Measurements from ENCODE around the gene ABCC12.

ABCC12 gene

GRCh38 chr16:48131201-48131935, 24.4 kb downstream of the ABCC12 start:
- Histone ChIP-seq H3K9me3 (ENCODE audit: control insufficient read depth, insufficient read depth, low read length) (no peaks in the 10 kb centered on the region), H3K36me3 (ENCODE audit: insufficient read depth, low read length) (no peaks in the 10 kb centered on the region)

GRCh38 chr16:48129926-48130325, 25.9 kb downstream of the ABCC12 start:
- 0 out of 2 replicates have a peak, but pooled peaks cover 6% of the 10 kb centered on the region for H3K4me1 ChIP-seq (ENCODE audit: insufficient read depth, low read length)
- H3K9me3 ChIP-seq (ENCODE audit: control insufficient read depth, insufficient read depth, low read length), result no peaks in the 10 kb centered on the region
- no peak overlapping the region for H3K9ac ChIP-seq (ENCODE audit: low read depth, low read length)
- H3K36me3 ChIP-seq (ENCODE audit: insufficient read depth, low read length), result no peaks in the 10 kb centered on the region

More at GRCh38 chr16:48131201-48131935, 24.4 kb downstream of the ABCC12 start:
- H3K9ac ChIP-seq (ENCODE audit: low read depth, low read length), result no peak overlapping the region
- 0 out of 2 replicates have a peak, but pooled peaks cover 6% of the 10 kb centered on the region for H3K4me1 ChIP-seq (ENCODE audit: insufficient read depth, low read length)

DNA sequence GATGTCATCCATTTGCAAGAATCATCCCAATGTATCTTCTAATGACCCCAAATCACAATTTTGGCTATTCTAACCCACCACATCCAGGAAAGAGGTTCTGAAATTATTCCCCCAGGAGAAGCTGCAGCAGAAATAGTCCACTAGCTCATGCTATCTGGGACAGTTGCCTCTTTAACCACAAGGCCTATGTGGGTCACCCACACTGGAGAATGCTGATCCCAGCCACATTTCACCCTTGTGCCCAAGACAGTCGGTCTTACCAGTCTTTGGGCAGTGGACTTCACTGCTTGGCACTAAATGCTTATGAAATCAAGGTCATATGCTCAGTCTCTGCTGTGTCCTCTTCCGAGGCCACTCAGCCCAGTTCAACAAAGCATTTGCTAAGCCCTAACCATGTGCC, 27.0 kb downstream of the ABCC12 start:
- Histone ChIP-seq H3K9me3 (ENCODE audit: control insufficient read depth, insufficient read depth, low read length) (no peaks in the 10 kb centered on the region), H3K9ac (ENCODE audit: low read depth, low read length) (no peak overlapping the region), H3K4me1 (ENCODE audit: insufficient read depth, low read length) (0 out of 2 replicates have a peak, but pooled peaks cover 6% of the 10 kb centered on the region), H3K36me3 (ENCODE audit: insufficient read depth, low read length) (no peaks in the 10 kb centered on the region)

DNA sequence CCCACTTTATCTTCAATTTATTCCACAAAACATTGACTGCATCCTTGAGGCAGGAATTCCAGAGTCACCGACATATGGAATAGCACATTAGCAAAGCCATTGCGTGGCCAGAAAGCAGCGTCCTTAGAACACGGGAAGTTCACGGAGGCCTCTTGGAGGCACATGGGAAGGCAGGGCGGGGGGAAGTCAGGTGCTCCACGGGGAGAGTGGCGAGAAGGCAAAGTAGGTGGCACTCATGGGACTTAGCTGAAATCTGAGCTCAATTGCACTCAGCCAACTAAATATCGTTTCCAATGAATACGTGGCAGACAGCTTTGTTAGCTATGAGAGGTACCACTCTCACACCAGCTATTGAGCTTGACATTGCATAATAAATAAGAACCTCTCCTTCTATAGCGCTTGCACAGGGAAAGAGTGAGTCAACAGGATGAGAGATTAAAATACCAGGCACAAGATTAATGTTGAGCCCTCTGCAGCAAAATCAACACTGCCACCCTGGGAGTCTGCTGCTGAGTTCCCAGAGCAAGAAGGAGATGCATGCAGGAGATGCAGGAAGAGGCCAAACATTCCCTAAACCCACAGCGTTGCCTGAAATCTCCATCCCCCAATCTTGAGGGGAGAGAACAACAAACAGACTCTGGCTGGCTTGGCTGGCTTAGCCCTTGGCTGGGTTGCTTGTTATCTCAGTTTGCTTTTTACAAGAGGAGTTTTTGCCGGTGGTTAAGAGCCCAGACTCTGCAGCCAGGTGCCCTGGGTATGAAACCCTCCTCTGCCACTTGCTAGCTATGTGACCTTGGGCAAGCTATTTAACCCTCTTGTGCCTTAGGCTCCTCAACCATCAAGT, 28.8 kb downstream of the ABCC12 start:
- H3K9me3 ChIP-seq (ENCODE audit: control insufficient read depth, insufficient read depth, low read length), result no peaks in the 10 kb centered on the region
- H3K36me3 ChIP-seq (ENCODE audit: insufficient read depth, low read length), result no peaks in the 10 kb centered on the region
- no peak overlapping the region for H3K9ac ChIP-seq (ENCODE audit: low read depth, low read length)
- H3K4me1 ChIP-seq (ENCODE audit: insufficient read depth, low read length), result 0 out of 2 replicates have a peak, but pooled peaks cover 6% of the 10 kb centered on the region

DNA sequence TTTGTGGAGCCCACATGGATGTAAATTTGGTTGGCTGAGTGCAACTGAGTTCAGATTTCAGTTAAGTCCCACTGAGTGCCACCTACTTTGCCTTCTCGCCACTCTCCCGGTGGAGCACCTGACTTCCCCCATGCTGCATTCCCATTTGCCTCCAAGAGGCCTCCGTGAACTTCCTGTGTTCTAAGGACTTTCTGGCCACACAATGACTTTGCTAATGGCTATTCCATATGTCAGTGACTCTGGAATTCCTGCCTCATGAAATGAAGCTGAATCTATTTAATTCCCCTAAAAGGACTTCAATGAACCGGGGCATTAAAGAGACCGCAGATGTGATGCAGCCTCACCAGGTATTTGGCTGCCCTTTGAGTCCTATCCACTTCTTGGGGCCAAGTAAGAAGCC, 29.9 kb downstream of the ABCC12 start:
- Histone ChIP-seq H3K4me1 (ENCODE audit: insufficient read depth, low read length) (0 out of 2 replicates have a peak, but pooled peaks cover 6% of the 10 kb centered on the region), H3K9me3 (ENCODE audit: control insufficient read depth, insufficient read depth, low read length) (no peaks in the 10 kb centered on the region)

DNA sequence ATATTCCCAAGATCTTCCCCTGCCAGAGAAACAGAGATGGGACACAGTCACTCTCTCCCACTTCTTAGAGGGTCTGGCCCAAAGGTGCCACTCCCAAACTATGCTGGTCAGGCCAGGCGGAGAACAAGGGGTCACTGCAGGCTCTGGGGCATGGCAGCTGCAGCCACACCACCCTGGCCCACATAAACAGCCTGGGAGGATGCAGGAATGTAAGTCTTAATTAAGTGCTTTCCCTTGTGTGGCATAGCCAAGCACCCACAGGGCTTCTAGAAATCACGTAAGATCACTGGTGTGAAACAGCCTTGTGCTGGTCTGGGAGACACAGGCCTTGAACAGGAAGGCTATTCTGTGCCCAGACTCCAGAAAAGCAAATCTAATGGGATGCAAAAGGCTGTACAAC, 31.5 kb downstream of the ABCC12 start:
- Histone ChIP-seq H3K9me3 (ENCODE audit: control insufficient read depth, insufficient read depth, low read length) (no peaks in the 10 kb centered on the region), H3K4me1 (ENCODE audit: insufficient read depth, low read length) (0 out of 2 replicates have a peak, but pooled peaks cover 6% of the 10 kb centered on the region), H3K36me3 (ENCODE audit: insufficient read depth, low read length) (no peaks in the 10 kb centered on the region), H3K9ac (ENCODE audit: low read depth, low read length) (no peak overlapping the region)

More for the DNA sequence above, 29.9 kb downstream of the ABCC12 start:
- Histone ChIP-seq H3K36me3 (ENCODE audit: insufficient read depth, low read length) (no peaks in the 10 kb centered on the region), H3K9ac (ENCODE audit: low read depth, low read length) (no peak overlapping the region)

- no peak overlapping the region for H3K9ac ChIP-seq (ENCODE audit: low read depth, low read length)
- H3K4me1 ChIP-seq (ENCODE audit: insufficient read depth, low read length), result 0 out of 2 replicates have a peak, but pooled peaks cover 6% of the 10 kb centered on the region
- H3K36me3 ChIP-seq (ENCODE audit: insufficient read depth, low read length), result no peaks in the 10 kb centered on the region
- H3K9me3 ChIP-seq (ENCODE audit: control insufficient read depth, insufficient read depth, low read length), result no peaks in the 10 kb centered on the region
These were observed 32.5 kb downstream of the ABCC12 start for GRCh38 chr16:48123104-48123788.

GRCh38 chr16:48121276-48121675, 34.5 kb downstream of the ABCC12 start:
- H3K36me3 ChIP-seq (ENCODE audit: insufficient read depth, low read length), result no peaks in the 10 kb centered on the region
- no peak overlapping the region for H3K9ac ChIP-seq (ENCODE audit: low read depth, low read length)
- no peaks in the 10 kb centered on the region for H3K4me1 ChIP-seq (ENCODE audit: insufficient read depth, low read length)
- no peaks in the 10 kb centered on the region for H3K9me3 ChIP-seq (ENCODE audit: control insufficient read depth, insufficient read depth, low read length)

- Histone ChIP-seq H3K36me3 (ENCODE audit: insufficient read depth, low read length) (no peaks in the 10 kb centered on the region), H3K9me3 (ENCODE audit: control insufficient read depth, insufficient read depth, low read length) (no peaks in the 10 kb centered on the region), H3K4me1 (ENCODE audit: insufficient read depth, low read length) (no peaks in the 10 kb centered on the region), H3K9ac (ENCODE audit: low read depth, low read length) (no peak overlapping the region)
These were observed 37.0 kb downstream of the ABCC12 start for GRCh38 chr16:48118841-48119240.

DNA sequence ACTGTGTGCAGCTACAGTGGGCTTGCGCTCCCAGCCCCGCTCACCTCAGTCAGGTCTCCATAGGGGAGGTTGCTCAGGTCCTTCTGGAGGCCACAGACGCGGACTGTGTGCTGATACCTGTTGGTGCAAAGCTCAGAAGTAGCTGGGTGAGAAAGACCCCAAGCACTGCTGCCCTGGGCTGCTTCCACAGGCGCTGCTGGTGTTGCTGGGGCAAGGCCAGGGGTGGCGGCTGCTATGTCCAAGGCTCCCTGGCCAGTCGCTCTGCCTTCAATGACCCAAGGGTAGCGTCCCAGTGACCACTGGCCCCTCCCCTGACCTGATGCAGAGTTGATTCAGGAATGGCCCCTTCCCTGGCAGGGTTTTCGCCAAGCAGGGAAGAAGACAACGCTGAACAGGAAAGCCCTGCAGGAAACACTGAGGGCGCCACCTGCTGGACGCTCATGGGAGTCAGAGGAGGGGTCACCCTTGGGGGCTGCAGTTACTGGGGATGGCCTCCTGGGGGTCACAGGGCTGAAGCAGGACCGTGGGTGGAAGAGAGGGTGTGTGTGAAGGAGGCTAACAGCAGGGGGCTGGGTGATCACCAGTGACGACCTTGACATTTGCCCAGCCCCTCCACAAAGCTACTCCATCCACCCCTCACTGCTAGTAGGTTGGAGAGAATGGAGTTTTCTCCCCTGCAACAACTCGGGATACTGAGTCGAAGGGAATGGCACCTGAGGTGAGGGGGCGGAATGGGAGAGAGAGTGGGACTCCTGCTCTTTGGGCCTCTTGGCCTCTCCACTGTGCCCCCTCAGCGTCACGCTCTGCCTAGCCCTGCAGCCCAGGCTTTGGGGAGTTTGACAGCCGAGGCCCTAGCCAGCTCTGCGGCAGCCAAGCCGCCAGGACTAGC, 38.3 kb downstream of the ABCC12 start:
- no peaks in the 10 kb centered on the region for H3K36me3 ChIP-seq (ENCODE audit: insufficient read depth, low read length)
- H3K4me1 ChIP-seq (ENCODE audit: insufficient read depth, low read length), result no peaks in the 10 kb centered on the region
- no peaks in the 10 kb centered on the region for H3K9me3 ChIP-seq (ENCODE audit: control insufficient read depth, insufficient read depth, low read length)
- H3K9ac ChIP-seq (ENCODE audit: low read depth, low read length), result no peak overlapping the region

GRCh38 chr16:48115299-48115698, 40.5 kb downstream of the ABCC12 start:
- Histone ChIP-seq H3K4me1 (ENCODE audit: insufficient read depth, low read length) (no peaks in the 10 kb centered on the region), H3K9ac (ENCODE audit: low read depth, low read length) (no peak overlapping the region), H3K36me3 (ENCODE audit: insufficient read depth, low read length) (no peaks in the 10 kb centered on the region), H3K9me3 (ENCODE audit: control insufficient read depth, insufficient read depth, low read length) (no peaks in the 10 kb centered on the region)

GRCh38 chr16:48114410-48114809, 41.4 kb downstream of the ABCC12 start:
- Histone ChIP-seq H3K36me3 (ENCODE audit: insufficient read depth, low read length) (no peaks in the 10 kb centered on the region), H3K9me3 (ENCODE audit: control insufficient read depth, insufficient read depth, low read length) (no peaks in the 10 kb centered on the region), H3K4me1 (ENCODE audit: insufficient read depth, low read length) (no peaks in the 10 kb centered on the region), H3K9ac (ENCODE audit: low read depth, low read length) (no peak overlapping the region)

GRCh38 chr16:48113471-48113870, 42.3 kb downstream of the ABCC12 start:
- no peaks in the 10 kb centered on the region for H3K9me3 ChIP-seq (ENCODE audit: control insufficient read depth, insufficient read depth, low read length)
- H3K4me1 ChIP-seq (ENCODE audit: insufficient read depth, low read length), result no peaks in the 10 kb centered on the region
- no peaks in the 10 kb centered on the region for H3K36me3 ChIP-seq (ENCODE audit: insufficient read depth, low read length)
- H3K9ac ChIP-seq (ENCODE audit: low read depth, low read length), result no peak overlapping the region
